Stimulated activated CD4-positive, alpha-beta T cell treated with anti-CD3 and anti-CD28 coated beads, Interleukin-4, amount 100 ng/mL, for 24 hours (primary cell): ENCODE results near the gene KRTAP24-1.

ENCODE experiments used
- DNase-seq: peaks from one replicate; pipeline ENCODE4 v3.0.0-alpha.2; 2020

The KRTAP24-1 gene, protein sequence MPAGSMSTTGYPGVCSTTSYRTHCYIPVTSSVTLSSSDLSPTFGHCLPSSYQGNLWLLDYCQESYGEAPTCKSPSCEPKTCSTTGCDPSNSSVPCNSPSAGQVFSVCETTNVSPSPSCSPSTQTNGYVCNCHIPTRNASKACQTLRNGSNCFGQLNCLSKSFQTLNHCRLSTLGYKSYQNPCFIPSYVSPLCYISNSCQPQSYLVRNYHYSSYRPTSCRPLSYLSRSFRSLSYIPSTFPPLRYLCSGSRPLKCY

DNA sequence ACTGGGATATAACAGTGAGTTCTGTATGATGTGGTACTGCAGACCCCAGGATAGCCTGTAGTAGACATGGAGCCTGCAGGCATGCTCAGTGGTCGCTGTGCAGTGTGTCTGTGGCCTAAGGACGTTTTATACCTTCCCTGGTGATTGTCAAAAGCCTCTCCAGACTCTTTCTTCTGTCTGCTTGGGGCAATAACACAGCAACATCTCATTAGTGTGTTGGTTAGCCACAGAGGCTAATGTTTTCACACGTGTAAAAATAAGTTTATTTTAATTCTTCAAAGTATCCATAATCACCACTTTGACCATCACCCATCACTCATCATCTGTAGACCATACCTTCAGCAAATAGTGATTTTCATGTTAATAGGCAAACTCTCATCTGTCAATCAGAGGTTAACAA, at the start of gene KRTAP24-1:
Gene KRTAP24-1, minus strand, starts transcription at position 101 of the 400 bp plus-strand sequence. Its CDS starts 18 bp downstream, at position 83.
- no peak for DNase-seq

- DNase-seq: no peak
Measured at GRCh38 chr21:30329203-30329875, 46.6 kb upstream of the KRTAP24-1 start.

DNA sequence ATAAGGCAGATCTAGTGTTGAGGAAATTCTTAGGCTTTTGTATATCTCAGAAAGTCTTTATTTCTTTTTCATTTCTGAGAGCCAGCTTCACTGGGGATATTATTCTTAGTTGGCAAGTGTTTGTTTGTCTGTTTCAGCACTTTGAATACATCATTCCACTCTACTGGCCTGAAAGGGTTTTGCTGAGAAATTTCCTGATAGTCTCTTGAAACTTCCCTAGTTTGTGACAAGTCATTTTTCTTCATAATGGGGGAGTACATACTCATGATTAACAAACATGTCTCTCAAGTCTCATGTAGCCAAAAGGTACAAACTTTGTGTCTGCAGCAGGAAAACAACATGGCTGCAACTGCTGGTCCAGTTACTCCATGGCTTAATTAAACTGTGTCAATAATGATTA, 43.6 kb upstream of the KRTAP24-1 start:
- no peak for DNase-seq

GRCh38 chr21:30320215-30320614, 37.5 kb upstream of the KRTAP24-1 start, which contains the start of gene KRTAP26-1:
Gene KRTAP26-1 (minus strand): TSS chr21:30320315. CDS start chr21:30320035, 280 bp downstream.
- no peak for DNase-seq

- DNase-seq: no peak
Measured at GRCh38 chr21:30315701-30316100, 33.0 kb upstream of the KRTAP24-1 start.

GRCh38 chr21:30306884-30307283, 24.1 kb upstream of the KRTAP24-1 start:
- DNase-seq: no peak

DNA sequence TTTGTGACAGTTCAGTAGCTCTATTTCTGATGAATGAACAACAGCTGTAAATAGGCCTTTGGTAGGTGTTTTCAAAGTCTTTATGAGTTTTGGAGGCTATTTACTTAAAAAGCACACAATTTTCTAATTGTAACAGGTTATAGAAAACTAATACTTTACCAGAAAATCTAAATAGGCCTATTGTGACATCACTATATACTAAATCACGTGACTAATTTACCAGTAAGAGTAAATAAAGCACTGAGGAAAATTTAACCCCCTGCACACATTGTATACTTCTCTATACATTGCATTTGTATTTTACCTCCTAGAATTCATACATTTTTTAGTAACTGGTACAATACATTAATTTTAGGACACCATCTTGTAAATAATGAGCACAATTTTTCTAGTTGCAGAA, 22.4 kb upstream of the KRTAP24-1 start:
- DNase-seq: no peak

DNA sequence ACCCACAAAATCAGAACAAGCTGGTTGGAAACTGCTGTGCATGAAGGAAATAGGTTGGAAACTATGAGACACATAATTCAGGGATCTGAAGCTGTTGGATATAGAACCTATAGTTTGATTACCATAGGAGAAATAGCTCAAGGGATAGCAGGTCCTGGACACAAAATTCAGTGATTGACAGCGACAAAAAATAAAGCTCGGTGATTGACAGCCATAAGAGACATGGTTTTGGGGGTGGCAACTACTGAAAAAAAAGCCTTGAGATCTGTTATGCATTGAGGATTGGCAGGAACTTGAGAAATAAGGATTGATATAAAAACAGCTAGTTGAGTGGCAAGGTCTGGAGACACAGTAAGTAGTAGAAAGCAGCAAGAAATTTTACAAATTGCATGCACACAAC, 6.5 kb upstream of the KRTAP24-1 start, which contains the start of gene KRTAP25-1:
Gene KRTAP25-1, minus strand, starts transcription at position 300 of the 400 bp plus-strand sequence. Its CDS starts 24 bp downstream, at position 276.
- DNase-seq: no peak

DNA sequence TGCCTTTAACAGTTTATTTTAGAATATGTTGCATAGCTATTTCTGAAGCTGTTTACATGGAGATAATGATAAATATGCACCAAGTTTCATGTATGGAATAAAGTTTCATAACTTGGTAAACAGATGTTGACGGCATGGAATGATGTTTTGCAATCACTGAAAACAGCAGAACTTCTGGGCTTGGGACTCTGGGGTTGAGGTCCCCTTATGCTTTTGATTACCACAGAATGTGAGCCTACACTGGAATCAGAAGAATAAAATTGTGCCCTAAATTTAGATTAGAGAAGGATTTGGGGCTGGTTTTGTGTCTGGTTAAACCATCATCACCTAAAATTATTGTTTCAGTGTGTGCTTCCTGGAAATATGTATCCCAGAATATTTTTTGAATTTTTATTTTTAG, 11.1 kb downstream of the KRTAP24-1 start:
- DNase-seq: no peak

GRCh38 chr21:30271156-30271555, 11.6 kb downstream of the KRTAP24-1 start:
- DNase-seq: no peak

- no peak for DNase-seq
Measured at GRCh38 chr21:30269803-30270530, 12.8 kb downstream of the KRTAP24-1 start.

DNA sequence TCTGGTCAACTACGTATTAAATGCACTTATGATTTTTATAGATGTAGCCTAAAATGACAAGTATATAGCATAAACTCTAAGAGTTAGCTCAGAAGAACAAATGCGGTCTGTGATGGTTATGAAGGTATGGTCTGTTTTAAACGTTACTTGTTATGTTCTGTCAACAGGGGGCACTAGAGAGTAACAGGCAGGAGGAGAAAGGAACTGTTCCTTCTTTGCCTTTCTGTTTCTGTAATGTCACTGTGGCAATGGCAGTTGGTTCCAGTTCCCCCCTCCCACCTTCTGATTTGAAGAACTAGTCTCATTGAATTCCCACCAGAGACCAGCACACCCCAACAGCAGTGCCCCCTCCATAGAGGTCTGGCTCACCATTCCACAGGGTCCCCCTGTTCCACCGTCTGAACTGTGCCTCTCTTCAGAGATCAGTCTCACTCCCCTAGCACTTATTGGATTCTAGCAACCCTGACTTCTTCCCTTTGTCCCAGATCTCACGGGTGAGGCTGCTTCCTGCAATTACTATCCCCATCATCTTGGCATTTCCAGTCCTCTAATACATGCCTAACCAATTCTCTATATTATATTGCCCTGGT, 14.0 kb downstream of the KRTAP24-1 start:
- no peak for DNase-seq

DNA sequence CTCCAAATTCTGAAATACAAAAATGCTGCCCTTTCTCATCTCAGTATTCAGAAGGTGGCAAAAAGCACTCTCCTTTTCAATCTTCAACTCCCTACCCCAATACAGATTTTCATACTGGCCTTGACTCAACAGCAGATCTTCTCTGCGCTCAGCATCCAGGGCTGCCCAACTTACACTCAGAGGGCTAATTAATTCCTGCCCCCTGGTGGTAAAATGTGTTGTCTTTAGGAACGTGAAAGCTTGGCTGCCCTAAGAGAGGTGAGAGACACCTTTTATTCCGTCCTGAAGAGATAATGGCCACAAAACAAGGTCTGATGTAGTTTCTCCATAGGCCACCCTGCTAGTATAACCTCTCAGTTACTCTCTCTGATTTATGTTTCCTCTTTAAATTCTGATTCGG, 25.0 kb downstream of the KRTAP24-1 start:
- no peak for DNase-seq

GRCh38 chr21:30256100-30256499, 26.6 kb downstream of the KRTAP24-1 start:
- DNase-seq: no peak

- no peak for DNase-seq
Measured at GRCh38 chr21:30255679-30256078, 27.1 kb downstream of the KRTAP24-1 start.

DNA sequence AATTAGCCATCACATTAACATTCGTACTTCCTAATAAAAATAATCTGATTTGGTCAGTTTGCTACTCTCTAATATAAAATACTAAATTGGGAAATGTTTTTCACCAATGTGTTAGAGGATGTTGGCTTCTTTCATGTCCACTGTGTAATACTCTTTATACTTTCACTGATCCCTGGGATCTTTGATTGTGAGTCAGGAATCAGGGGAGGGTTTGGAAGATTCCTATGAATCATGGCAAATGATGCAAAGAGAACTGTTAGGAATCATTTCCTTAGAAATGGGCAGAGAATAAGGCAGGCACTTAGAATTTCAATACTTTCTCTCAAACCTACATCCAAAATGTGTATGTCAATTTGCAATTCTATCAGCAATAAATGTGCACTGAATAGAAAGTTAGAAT, 31.0 kb downstream of the KRTAP24-1 start:
- no peak for DNase-seq

DNA sequence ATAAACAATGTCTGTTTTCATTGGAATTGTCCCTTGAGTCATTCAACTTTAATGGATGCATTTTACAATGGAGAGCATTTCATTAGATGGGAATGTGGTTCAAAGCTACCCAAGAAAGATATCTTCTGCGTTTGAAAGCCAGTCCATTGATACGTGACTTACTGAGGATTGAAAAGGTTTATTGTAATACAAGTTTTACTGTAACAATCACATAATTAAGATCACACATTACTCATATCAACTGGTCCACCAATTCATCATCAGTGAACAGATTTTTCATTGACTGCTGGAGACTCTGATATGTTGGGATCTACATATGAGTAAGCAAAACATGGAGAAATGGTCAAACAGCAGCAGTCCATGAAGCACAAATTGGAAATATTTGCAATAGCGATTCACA, 32.8 kb downstream of the KRTAP24-1 start:
- no peak for DNase-seq

DNA sequence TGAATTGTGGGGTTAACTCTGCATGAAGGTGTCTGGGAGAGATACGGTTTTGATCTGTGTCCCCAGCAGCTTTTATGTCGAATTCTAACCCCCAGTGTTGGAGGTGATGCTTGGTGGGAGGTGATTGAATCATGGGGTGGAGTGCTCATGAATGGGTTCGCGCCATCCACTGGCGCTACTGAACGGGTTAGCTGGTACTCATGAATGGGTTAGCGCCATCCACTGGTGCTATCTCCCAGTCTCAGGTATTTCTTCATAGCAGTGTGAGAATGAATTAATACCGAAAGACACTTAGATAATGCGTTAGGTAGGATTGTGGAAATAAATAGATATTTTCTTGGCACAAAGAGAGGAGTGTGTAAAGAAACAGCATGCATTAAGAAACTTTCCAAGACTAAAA, 33.9 kb downstream of the KRTAP24-1 start:
- no peak for DNase-seq

DNA sequence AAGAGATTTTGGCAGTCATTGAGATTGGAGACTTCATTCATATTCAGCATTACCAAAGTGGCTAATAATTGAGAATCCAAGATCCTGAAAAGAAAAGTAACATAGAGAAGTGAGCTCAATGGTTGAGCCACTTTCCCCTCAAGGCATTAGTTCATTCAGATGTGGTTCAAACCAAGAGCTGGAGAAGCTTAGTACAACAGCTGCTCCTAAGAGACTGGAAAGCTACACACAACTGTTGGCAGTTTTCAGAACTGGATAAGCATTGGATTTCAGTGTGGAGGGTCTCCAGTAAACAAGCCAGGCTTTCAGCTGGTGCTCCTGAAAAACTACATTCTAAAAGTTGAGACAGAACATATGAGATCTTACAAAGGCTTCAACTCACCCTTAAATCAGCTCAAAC, 37.7 kb downstream of the KRTAP24-1 start:
- no peak for DNase-seq

- DNase-seq: no peak
Measured at GRCh38 chr21:30243691-30244090, 39.1 kb downstream of the KRTAP24-1 start.

DNA sequence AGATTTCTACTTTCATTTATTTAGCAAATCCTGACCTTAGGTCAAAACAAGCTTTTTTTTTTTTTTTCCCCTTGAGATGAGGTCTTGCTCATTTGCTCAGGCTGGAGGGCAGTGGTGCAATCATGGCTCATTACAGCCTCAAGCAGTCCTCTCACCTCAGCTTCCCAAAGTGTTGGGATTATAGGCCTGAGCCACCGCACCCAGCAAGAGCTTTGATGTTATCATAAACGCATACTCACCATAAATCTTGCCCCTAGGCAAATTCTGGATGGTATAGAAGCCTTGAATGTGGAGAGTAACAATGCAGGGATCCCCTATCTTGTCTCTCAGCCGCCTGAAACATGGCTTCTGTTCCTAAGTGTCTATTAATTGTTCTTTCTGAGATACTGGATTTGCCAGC, 42.1 kb downstream of the KRTAP24-1 start:
- DNase-seq: no peak

- DNase-seq: no peak
Measured at GRCh38 chr21:30238168-30238567, 44.6 kb downstream of the KRTAP24-1 start.

GRCh38 chr21:30234643-30235042, 48.1 kb downstream of the KRTAP24-1 start:
- no peak for DNase-seq
